Stomach smooth muscle (tissue), 2 donors: Measurements from ENCODE around the gene HELZ.

Experiments used
- H3K27ac ChIP-seq: one replicate; pipeline ENCODE4 v1.7.0; 2013; ENCODE audit warnings: mild to moderate bottlenecking, low read length, inconsistent platforms
- H3K27me3 ChIP-seq, 2 donors: one replicate each; pipeline ENCODE4 v1.7.0; 2013; ENCODE audit warnings: low read length in 2 of 2; ENCODE audit not compliant: insufficient read depth in 2 of 2, control insufficient read depth in 1 of 2
- H3K36me3 ChIP-seq, 2 donors: one replicate each; pipeline ENCODE4 v1.7.0; 2013; ENCODE audit warnings: low read length in 2 of 2; ENCODE audit not compliant: control insufficient read depth in 2 of 2, insufficient read depth in 2 of 2
- H3K4me1 ChIP-seq: one replicate; pipeline ENCODE4 v1.7.0; 2013; ENCODE audit warnings: low read length; ENCODE audit not compliant: control insufficient read depth, insufficient read depth
- H3K4me3 ChIP-seq, 2 donors: one replicate each; pipeline ENCODE4 v1.7.0; 2013; ENCODE audit warnings: low read length in 2 of 2
- H3K9ac ChIP-seq, 2 donors: one replicate each; pipeline ENCODE4 v1.7.0; 2013; ENCODE audit warnings: low read length in 2 of 2, mild to moderate bottlenecking in 1 of 2
- H3K9me3 ChIP-seq, 2 donors: one replicate each; pipeline ENCODE4 v1.7.0; 2013; ENCODE audit warnings: low read length in 2 of 2; ENCODE audit not compliant: control insufficient read depth in 2 of 2
- donor health status: healthy.
- donor health status: Pancreatic carcinoma.

The HELZ gene

DNA sequence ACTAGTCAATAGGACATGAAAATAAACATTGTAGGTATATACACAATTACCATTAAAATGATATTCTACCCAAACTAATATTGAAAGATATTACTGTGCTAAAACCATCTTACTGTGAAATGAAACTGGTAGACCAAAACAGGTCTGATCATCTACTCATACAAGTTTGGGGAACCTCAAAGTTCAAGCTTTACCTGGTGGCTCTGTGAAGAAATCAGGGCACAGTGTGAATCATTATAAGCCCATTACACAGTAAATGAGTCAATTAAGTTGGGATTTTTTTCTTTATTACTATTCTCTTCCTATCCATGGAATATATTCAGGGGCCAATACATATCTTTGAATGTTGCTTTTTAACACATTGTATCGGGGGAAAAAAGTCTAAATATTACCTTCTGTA, 57.1 kb downstream of the HELZ start:
- Histone ChIP-seq H3K9me3 (no peaks in the 10 kb centered on the region), H3K27me3 (no peaks in the 10 kb centered on the region), H3K4me3 (no peak overlapping the region), H3K27ac (no peak overlapping the region), H3K4me1 (no peaks in the 10 kb centered on the region), H3K9ac (no peak overlapping the region), H3K36me3 (peaks cover 6 to 12% of the 10 kb centered on the region in 2 donors)

DNA sequence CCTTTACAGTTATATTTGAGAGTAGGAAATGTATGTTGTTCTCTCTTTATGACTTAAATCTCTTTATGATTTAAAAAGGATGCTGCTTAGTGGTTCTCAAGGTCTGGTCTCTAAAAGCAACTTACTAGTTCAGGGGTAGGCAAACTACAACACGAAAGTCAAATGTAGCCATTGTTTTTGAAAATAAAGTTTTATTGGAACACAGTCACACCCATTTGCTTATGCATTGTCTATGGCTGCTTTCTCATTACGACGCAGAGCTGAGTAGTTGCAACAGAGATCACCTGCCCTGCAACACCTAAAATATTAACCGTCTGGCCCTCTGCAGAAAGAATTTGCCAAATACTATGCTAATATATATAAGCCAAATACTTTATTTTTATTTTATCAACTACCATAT, 58.2 kb downstream of the HELZ start:
- Histone ChIP-seq H3K27me3 (no peaks in the 10 kb centered on the region), H3K27ac (no peak overlapping the region), H3K36me3 (peaks cover 6 to 12% of the 10 kb centered on the region in 2 donors), H3K9ac (no peak overlapping the region), H3K4me1 (no peaks in the 10 kb centered on the region), H3K4me3 (no peak overlapping the region), H3K9me3 (no peaks in the 10 kb centered on the region)

DNA sequence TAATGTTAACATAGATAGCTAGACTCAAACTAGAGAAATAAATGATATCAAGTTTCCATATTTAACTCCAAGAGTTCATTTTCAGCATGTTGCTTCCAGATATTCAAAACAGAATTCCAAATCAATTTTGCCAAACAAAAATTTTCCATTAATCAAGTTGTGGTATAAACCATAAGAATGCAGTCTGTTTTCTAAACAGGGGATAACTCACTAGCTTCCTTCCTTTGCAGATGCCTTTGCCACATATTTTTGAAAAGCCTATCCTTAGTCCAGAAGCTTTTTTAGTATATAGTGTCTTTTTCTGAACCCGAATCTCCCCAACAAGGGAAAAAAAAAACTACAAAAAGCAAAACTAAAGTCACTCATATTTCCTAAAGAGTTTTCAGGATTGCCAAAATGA, 61.5 kb downstream of the HELZ start:
- peaks cover 6 to 13% of the 10 kb centered on the region in 2 donors for H3K36me3 ChIP-seq
- H3K4me3 ChIP-seq = no peak overlapping the region
- H3K9ac ChIP-seq = no peak overlapping the region
- H3K9me3 ChIP-seq = no peaks in the 10 kb centered on the region
- no peaks in the 10 kb centered on the region for H3K27me3 ChIP-seq
- no peaks in the 10 kb centered on the region for H3K4me1 ChIP-seq
- H3K27ac ChIP-seq = no peak overlapping the region

DNA sequence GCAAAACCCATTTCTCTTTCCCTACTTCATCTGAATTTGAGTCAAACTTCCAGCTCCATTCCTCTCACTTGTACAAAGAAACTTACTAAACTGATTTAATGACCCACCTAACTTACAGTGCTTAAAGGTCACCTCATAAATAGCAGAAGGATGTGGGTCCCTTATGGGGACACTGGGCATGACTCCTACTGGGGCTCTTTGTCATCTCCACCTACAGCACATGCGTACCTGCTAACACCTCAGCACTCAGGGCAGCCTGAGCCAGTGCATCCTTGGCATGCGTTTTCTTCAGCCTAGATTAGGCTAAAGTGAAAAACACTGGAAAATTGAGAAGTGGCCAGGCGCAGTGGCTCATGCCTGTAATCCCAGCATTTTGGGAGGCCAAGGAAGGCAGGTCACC, 63.2 kb downstream of the HELZ start:
- H3K27me3 ChIP-seq = no peaks in the 10 kb centered on the region

DNA sequence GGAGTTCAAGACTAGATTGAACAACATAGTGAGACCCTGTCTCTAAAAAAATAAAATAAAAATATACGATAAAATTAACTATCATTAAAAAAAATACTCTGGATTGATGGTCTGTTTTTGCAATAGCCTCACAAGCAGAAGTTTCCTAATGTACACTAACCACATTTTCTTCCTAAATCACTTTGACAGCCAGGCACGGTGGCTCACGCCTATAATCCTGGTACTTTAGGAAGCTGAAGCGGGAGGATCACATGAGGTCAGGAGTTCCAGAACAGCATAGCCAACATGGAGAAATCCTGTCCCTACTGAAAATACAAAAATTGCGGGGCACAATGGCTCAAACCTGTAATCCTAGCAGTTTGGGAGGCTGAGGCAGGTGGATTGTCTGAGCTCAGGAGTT, 64.7 kb downstream of the HELZ start:
- Histone ChIP-seq H3K9me3 (no peaks in the 10 kb centered on the region), H3K4me1 (no peaks in the 10 kb centered on the region), H3K36me3 (peaks cover 0 to 12% of the 10 kb centered on the region in 2 donors), H3K27me3 (no peaks in the 10 kb centered on the region), H3K27ac (no peak overlapping the region), H3K9ac (no peak overlapping the region), H3K4me3 (no peak overlapping the region)

More for the DNA sequence above, 63.2 kb downstream of the HELZ start:
- H3K36me3 ChIP-seq = peaks cover 0 to 8% of the 10 kb centered on the region in 2 donors
- H3K4me1 ChIP-seq = no peaks in the 10 kb centered on the region
- H3K4me3 ChIP-seq = no peak overlapping the region
- no peak overlapping the region for H3K27ac ChIP-seq
- H3K9ac ChIP-seq = no peak overlapping the region
- no peaks in the 10 kb centered on the region for H3K9me3 ChIP-seq

DNA sequence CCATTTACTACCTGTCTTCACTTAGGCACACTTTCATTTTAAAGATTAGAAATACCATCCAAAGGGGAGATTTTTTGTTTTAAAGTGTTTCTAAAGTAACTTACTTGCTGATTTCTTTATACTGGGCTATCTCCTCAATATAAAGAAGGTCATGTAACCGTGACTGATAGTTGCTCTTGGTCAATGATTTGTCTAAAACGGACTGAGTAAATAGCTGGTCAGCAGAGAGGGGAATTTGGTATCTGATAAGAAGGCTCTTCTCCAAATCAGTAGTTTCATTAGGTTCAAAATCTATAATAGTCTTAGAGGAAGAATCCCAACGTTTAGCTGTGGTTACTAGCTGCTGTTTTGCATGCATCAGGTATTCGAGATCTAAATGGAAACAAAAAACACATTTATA, 66.4 kb downstream of the HELZ start:
- Histone ChIP-seq H3K36me3 (peaks cover 2 to 15% of the 10 kb centered on the region in 2 donors), H3K27me3 (no peaks in the 10 kb centered on the region), H3K4me1 (no peaks in the 10 kb centered on the region), H3K9ac (no peak overlapping the region), H3K9me3 (no peaks in the 10 kb centered on the region), H3K27ac (no peak overlapping the region), H3K4me3 (no peak overlapping the region)

DNA sequence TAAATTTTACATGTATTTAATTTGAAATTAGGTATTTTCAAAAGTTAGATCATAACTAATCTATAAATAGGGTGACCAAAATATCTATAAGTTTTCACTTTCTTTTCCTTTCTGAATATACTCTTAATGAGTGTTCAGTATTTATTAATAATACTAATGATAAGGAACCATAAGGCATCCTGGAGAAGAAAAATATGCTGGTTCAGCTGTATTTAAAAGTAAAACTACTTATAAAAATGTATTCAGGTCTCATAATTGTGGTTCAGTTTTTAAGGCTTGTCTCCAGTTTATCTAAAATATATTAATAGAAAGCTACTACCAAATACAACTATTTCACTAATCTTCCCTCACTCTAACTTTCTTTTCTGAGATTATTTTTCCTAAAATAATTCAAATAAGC, 67.3 kb downstream of the HELZ start:
- Histone ChIP-seq H3K4me1 (no peaks in the 10 kb centered on the region), H3K27ac (no peak overlapping the region), H3K9me3 (no peaks in the 10 kb centered on the region), H3K9ac (no peak overlapping the region), H3K36me3 (peaks cover 2 to 15% of the 10 kb centered on the region in 2 donors), H3K4me3 (no peak overlapping the region), H3K27me3 (no peaks in the 10 kb centered on the region)

DNA sequence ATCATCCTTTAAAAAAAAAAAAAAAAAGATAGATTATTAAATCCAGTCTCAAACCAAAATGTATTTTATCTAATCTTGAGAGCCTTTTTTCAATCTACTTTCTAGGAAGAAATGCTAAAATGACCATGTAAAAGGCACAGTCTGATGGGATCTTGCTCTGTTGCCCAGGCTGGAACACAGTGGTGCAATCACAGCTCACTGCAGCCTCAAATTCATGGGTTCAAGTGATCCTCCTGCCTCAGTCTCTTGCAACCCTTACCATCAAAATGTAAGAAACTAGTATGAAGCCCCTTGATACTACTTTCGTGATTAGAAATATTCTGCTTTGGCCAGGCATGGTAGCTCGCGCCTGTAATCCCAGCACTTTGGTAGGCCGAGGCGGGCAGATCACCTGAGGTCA, 70.8 kb downstream of the HELZ start:
- H3K4me3 ChIP-seq = no peak overlapping the region
- no peaks in the 10 kb centered on the region for H3K4me1 ChIP-seq
- H3K9ac ChIP-seq = no peak overlapping the region
- H3K27me3 ChIP-seq = no peaks in the 10 kb centered on the region
- H3K9me3 ChIP-seq = no peaks in the 10 kb centered on the region
- H3K27ac ChIP-seq = no peak overlapping the region
- H3K36me3 ChIP-seq = peaks cover 4 to 17% of the 10 kb centered on the region in 2 donors

DNA sequence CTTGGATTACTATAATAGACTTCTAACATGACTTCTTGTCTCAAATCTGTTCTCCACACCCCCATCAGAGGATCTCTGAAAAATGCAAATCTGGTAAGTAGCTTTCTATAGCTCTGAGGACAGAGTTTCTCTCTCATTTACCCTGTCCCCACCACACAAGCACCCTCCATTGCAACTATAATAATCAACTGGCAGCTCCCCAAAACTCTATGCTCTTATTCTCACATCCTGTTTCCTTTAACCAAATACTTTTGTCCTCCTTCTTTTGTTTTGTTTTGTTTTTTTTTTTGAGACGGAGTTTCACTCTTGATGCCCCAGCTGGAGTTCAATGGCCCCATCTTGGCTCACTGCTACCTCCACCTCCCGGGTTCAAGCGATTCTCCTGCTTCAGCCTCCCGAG, 73.4 kb downstream of the HELZ start:
- H3K9ac ChIP-seq = no peak overlapping the region
- H3K9me3 ChIP-seq = no peaks in the 10 kb centered on the region
- H3K27me3 ChIP-seq = no peaks in the 10 kb centered on the region
- no peaks in the 10 kb centered on the region for H3K4me1 ChIP-seq
- H3K4me3 ChIP-seq = no peak overlapping the region
- H3K27ac ChIP-seq = no peak overlapping the region
- H3K36me3 ChIP-seq = peaks cover 6 to 17% of the 10 kb centered on the region in 2 donors

DNA sequence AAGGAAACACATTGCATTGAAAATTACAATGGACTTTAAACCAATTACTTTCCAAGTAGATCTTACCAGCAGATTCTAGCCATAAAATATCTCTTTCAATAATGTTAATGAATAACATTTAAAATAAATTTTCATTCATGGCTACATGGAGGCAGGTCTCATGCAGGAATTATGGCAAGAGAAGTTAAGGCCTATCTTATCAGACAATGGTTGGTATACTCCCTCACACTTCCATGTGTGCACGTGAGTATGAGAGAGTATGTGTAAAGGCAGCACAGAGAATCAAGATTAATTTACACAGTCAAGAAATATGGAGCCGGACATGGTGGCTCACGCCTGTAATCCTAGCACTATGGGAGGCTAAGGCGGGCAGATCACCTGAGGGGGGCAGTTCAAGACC, 76.5 kb downstream of the HELZ start:
- no peaks in the 10 kb centered on the region for H3K27me3 ChIP-seq

DNA sequence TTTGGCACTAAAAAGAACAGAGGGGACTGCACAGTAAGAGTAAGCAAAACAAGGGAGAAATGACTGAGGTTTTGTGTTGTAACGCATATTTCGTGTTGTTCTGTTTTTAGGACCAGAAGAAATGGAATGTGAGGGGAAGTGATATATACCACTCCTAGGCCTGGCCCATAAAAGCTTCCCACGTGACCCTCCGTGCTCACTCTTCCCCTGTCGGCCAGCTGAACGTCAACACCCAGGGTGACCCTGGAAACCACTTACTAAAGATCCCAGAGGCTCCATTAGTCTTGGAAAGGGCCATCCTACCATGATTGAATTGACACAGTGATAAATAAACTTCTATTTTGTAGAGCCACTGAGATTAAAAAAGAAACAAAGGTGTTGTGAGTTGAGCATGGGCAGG, 79.8 kb downstream of the HELZ start:
- Histone ChIP-seq H3K4me3 (no peak overlapping the region), H3K4me1 (no peaks in the 10 kb centered on the region), H3K36me3 (peaks cover 15 to 27% of the 10 kb centered on the region in 2 donors), H3K9ac (no peak overlapping the region), H3K27ac (no peak overlapping the region), H3K27me3 (no peaks in the 10 kb centered on the region), H3K9me3 (no peaks in the 10 kb centered on the region)

More for the DNA sequence above, 76.5 kb downstream of the HELZ start:
- Histone ChIP-seq H3K9me3 (no peaks in the 10 kb centered on the region), H3K36me3 (peaks cover 12 to 24% of the 10 kb centered on the region in 2 donors), H3K4me1 (no peaks in the 10 kb centered on the region), H3K4me3 (no peak overlapping the region), H3K9ac (no peak overlapping the region), H3K27ac (no peak overlapping the region)
